HepG2 (cell line): ENCODE data around the gene CXCL17. TPM values are rescaled to one million over a fixed set of nuclear protein-coding genes. Genes with fewer than 3 reads are reported as not detected.
"Not testable (repeated sequence)": the region's sequence is repeated elsewhere in the genome, so short reads cannot be mapped to it uniquely, and the experiment has no call there.

Source experiments
- ATAC-seq: fragments of 200-7000 bp; cut with Tn5 transposase; 3 replicates; pipeline ENCODE4 v1.9.1; 2020; ENCODE audit warnings: mild to moderate bottlenecking, moderate library complexity
- BruUV-seq: library from RNA; stranded (reverse); fragments of 400-500 nt; replicated peaks from 2 replicates; lab custom pipeline; 2021; lab: Mats Ljungman, UMichigan
- CTCF ChIA-PET: fragments of 300-600 bp; formaldehyde crosslinking; extraction: SDS; loops from one replicate; lab custom pipeline; 2021; ENCODE audit warnings: low total read pairs, inconsistent platforms, low intra/inter-chr PET ratio; lab: Yijun Ruan, JAX
- POLR2A ChIA-PET: fragments of 350-600 bp; sonication (Branson Sonifier 250); formaldehyde crosslinking; loops from one replicate; lab custom pipeline; 2020; ENCODE audit warnings: antibody characterized with exemption, inconsistent platforms; lab: Yijun Ruan, JAX
- DNase-seq: peaks from one replicate; pipeline ENCODE4 v3.0.0-alpha.2; 2015; ENCODE audit warnings: low spot score
- FAIRE-seq: peaks from 3 replicates; lab custom pipeline; 2011; peaks lifted over from hg19 to GRCh38; lab: Jason Lieb, UNC
- H2AFZ ChIP-seq: one replicate; pipeline ENCODE4 v1.6.1; 2011; ENCODE audit warnings: low read length, inconsistent platforms
- H3K27ac ChIP-seq: fragments of 300-600 bp; 3 replicates; pipeline ENCODE4 v1.8.0; 2011; ENCODE audit warnings: mixed run types, mild to moderate bottlenecking, mixed read lengths, low read length, inconsistent platforms; ENCODE audit not compliant: insufficient read depth; ENCODE audit errors: extremely low read length
- H3K27me3 ChIP-seq, 2 experiments: fragments of 200-600 bp in 1 of 2; 2 replicates in 1 of 2; 3 replicates in 1 of 2; pipeline versions ENCODE4 v1.6.0 to v1.8.0; 2011; ENCODE audit warnings: low read length in 2 of 2, mild to moderate bottlenecking in 2 of 2, moderate library complexity in 2 of 2, inconsistent platforms in 1 of 2; ENCODE audit not compliant: insufficient read depth in 2 of 2, control insufficient read depth in 1 of 2
- H3K36me3 ChIP-seq, 2 experiments: fragments of 200-600 bp in 1 of 2; replicated peaks in 1 of 2; 2 replicates in 1 of 2; 3 replicates in 1 of 2; pipeline versions ENCODE4 v1.5.1 to v1.8.0; 2011; ENCODE audit warnings: low read length in 2 of 2, inconsistent platforms in 1 of 2; ENCODE audit not compliant: insufficient read depth in 2 of 2, control insufficient read depth in 1 of 2
- H3K4me1 ChIP-seq: 2 replicates; pipeline ENCODE4 v1.5.1; 2012; ENCODE audit warnings: low read length, inconsistent platforms; ENCODE audit not compliant: insufficient read depth
- H3K4me2 ChIP-seq: 2 replicates; pipeline ENCODE4 v1.6.0; 2011; ENCODE audit warnings: low read depth, low read length, inconsistent platforms
- H3K4me3 ChIP-seq, 3 experiments: fragments of 200-600 bp in 1 of 3; sonication (generic), shearing (Covaris generic) in 1 of 3; replicated peaks in 1 of 3; 2 replicates each; pipeline ENCODE4 v1.5.1; 2011 to 2016; ENCODE audit warnings: low read length in 3 of 3, inconsistent platforms in 2 of 3, low read depth in 2 of 3, mild to moderate bottlenecking in 2 of 3, control low read depth in 1 of 3, mixed read lengths in 1 of 3; ENCODE audit not compliant: insufficient read depth in 1 of 3
- H3K79me2 ChIP-seq: one replicate; pipeline ENCODE4 v1.6.1; 2011; ENCODE audit warnings: low read length, inconsistent platforms; ENCODE audit not compliant: insufficient read depth
- H3K9ac ChIP-seq: 2 replicates; pipeline ENCODE4 v1.6.0; 2011; ENCODE audit warnings: mild to moderate bottlenecking, low read depth, low read length, inconsistent platforms; ENCODE audit not compliant: insufficient read depth
- H3K9me3 ChIP-seq: 2 replicates; pipeline ENCODE4 v1.5.1; 2012; ENCODE audit warnings: mild to moderate bottlenecking, low read length
- H4K20me1 ChIP-seq: 2 replicates; pipeline ENCODE4 v1.6.0; 2011; ENCODE audit warnings: inconsistent platforms, mild to moderate bottlenecking, low read length, moderate library complexity; ENCODE audit not compliant: insufficient read depth
- CEBPB ChIP-seq: IDR thresholded peaks from 2 replicates; pipeline ENCODE4 v1.6.1; 2011; ENCODE audit warnings: low read depth, low read length, improper control_type of control experiment, borderline replicate concordance
- CREM ChIP-seq, 2 experiments: sonication (generic) in 1 of 2; formaldehyde crosslinking in 1 of 2; IDR thresholded peaks; 2 replicates each; pipeline versions ENCODE4 v1.4.0 to v1.6.1; 2016 to 2020; ENCODE audit warnings: antibody characterized with exemption in 1 of 2, mild to moderate bottlenecking in 1 of 2, missing genetic modification reagents in 1 of 2
- FOXA3 ChIP-seq: IDR thresholded peaks from 2 replicates; pipeline ENCODE4 v1.6.1; 2016; ENCODE audit warnings: missing genetic modification reagents, missing compliant biosample characterization
- HMG20B ChIP-seq: conservative IDR thresholded peaks from 2 replicates; pipeline ENCODE4 v1.6.1; 2016; ENCODE audit warnings: missing genetic modification reagents, missing compliant biosample characterization
- KLF16 ChIP-seq, 2 experiments: sonication (generic) in 1 of 2; formaldehyde crosslinking in 1 of 2; IDR thresholded peaks; 2 replicates each; pipeline versions ENCODE4 v1.6.1 to v1.8.0; 2016 to 2023; ENCODE audit warnings: missing genetic modification reagents in 2 of 2, missing compliant biosample characterization in 1 of 2
- SMAD1 ChIP-seq: sonication (generic); formaldehyde crosslinking; IDR thresholded peaks from 2 replicates; pipeline ENCODE4 v1.4.0; 2020; ENCODE audit warnings: missing genetic modification reagents, low read depth, mild to moderate bottlenecking, borderline replicate concordance
- TCF7 ChIP-seq: sonication (generic); IDR thresholded peaks from 2 replicates; pipeline ENCODE4 v1.6.1; 2016; ENCODE audit warnings: antibody characterized with exemption, low read depth
- ZFAT ChIP-seq: sonication (generic); formaldehyde crosslinking; conservative IDR thresholded peaks from 2 replicates; pipeline ENCODE4 v1.8.1; 2023; ENCODE audit warnings: missing genetic modification reagents, inconsistent platforms
- ZFX ChIP-seq: sonication (generic); formaldehyde crosslinking; IDR thresholded peaks from 2 replicates; pipeline ENCODE4 v1.4.0; 2020; ENCODE audit warnings: mild to moderate bottlenecking, low read depth, missing genetic modification reagents, moderate library complexity
- ZNF12 ChIP-seq: sonication (generic); formaldehyde crosslinking; IDR thresholded peaks from 2 replicates; pipeline ENCODE4 v1.5.0; 2020; ENCODE audit warnings: missing genetic modification reagents
- ZNF235 ChIP-seq: sonication (generic); formaldehyde crosslinking; IDR thresholded peaks from 2 replicates; pipeline ENCODE4 v1.8.1; 2023; ENCODE audit warnings: mild to moderate bottlenecking, missing genetic modification reagents, borderline replicate concordance
- ZNF326 ChIP-seq: sonication (generic); formaldehyde crosslinking; IDR thresholded peaks from 2 replicates; pipeline ENCODE4 v1.4.0; 2020; ENCODE audit warnings: missing genetic modification reagents, borderline replicate concordance
- ZNF644 ChIP-seq: IDR thresholded peaks from 2 replicates; pipeline ENCODE4 v1.6.1; 2016; ENCODE audit warnings: low read depth
- ZNF773 ChIP-seq: sonication (generic); formaldehyde crosslinking; IDR thresholded peaks from 2 replicates; pipeline ENCODE4 v1.4.0; 2020; ENCODE audit warnings: missing genetic modification reagents, borderline replicate concordance
- ZNF775 ChIP-seq: sonication (generic); formaldehyde crosslinking; IDR thresholded peaks from 2 replicates; pipeline ENCODE4 v1.4.0; 2020; ENCODE audit warnings: missing genetic modification reagents, mild to moderate bottlenecking, moderate library complexity, borderline replicate concordance
- WGBS: methylation state at CpG from one replicate; pipeline ENCODE4 v1.1.6; 2017; ENCODE audit warnings: low lambda C conversion rate; 5-methylcytosine and 5-hydroxymethylcytosine counted together
- in situ Hi-C: cut with HindIII; loops from 2 replicates; pipeline ENCODE4 v1.10.0; 2017; ENCODE audit warnings: low pct_unique_long_range_greater_than_20kb; ENCODE audit not compliant: extremely low pct_ligation_motif_present
- intact Hi-C: fragments of 100-400 bp; cut with micrococcal nuclease; formaldehyde crosslinking; loops from one replicate; pipeline ENCODE4 v1.10.0; 2022; ENCODE audit not compliant: unreplicated experiment
- polyA plus RNA-seq, 8 experiments: library from polyadenylated mRNA; depleted of rRNA in 3 of 8; stranded (reverse) in 7 of 8; unstranded in 1 of 8; fragments of >200 nt; fragmentation: Illumina TruSeq in 4 of 8; extraction: Trizol in 4 of 8; gene quantifications; 2 replicates each; pipeline versions ENCODE4 v1.2.1 to v1.2.3, GENCODE V29; 2011 to 2016; ENCODE audit warnings: low read depth in 4 of 8, missing spikeins in 1 of 8, mixed read lengths in 1 of 8; ENCODE audit not compliant: insufficient read depth in 1 of 8
- total RNA-seq, 5 experiments: library from RNA; depleted of rRNA; stranded (reverse); fragments of >200 nt; fragmentation: Illumina TruSeq; extraction: Trizol; gene quantifications; 2 replicates each; pipeline ENCODE4 v1.2.3, GENCODE V29; 2016; ENCODE audit warnings: low read depth in 1 of 5
- TF ChIP-seq, protein P1 (sequence below): sonication (generic); formaldehyde crosslinking; IDR thresholded peaks from 2 replicates; pipeline ENCODE4 v1.4.0; 2020; ENCODE audit warnings: mild to moderate bottlenecking, missing genetic modification reagents

Gene CXCL17
- total and polyA plus RNA-seq, 2 of the 13 experiments (the other 11 are each of a cell fraction or from before 2014, with no cell fraction given): 0.12 TPM; not detected in 1

DNA sequence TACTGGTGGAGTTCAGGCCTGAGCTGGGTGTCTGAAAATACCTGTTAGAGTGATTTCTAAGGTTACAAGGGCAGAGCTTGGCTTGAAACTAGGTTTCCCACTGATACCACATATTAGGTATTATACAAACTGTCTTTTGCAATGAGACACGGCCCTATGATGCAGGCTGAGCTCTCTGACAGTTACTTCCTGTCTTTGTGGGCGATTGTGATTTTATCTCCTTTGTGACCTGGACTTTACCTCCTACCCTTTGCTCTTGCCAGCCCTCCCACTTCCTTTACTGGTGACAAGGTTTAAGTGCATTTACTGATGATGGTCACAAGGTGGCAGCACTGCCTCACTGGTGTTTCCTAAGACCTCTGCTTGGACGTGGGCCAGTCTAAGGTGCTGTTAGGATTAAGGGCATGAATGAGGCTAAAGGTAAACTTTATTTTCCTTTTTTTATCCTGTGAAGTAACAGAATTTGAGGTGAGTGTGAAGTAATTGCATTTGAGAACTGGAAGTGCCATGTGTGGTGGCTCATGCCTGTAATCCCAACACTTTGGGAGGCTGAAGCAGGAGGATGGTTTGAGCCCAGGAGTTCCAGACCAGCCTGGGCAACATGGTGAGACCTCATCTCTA lies 7.7 kb upstream of the CXCL17 start (continued):
- TF ChIP-seq, protein P1, sequence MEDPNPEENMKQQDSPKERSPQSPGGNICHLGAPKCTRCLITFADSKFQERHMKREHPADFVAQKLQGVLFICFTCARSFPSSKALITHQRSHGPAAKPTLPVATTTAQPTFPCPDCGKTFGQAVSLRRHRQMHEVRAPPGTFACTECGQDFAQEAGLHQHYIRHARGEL (CRISPR knock-in tag): no peak
- TF ChIP-seq ZNF644 (CRISPR knock-in tag): 0 out of 2 replicates have a peak, but pooled peaks have one; percentile 17
- peak; percentile 74; the same call in 1 of the 2 replicates for TF ChIP-seq CEBPB
- TF ChIP-seq KLF16 (CRISPR knock-in tag; IDR thresholded peaks at IDR 0.05): peak in 1 of 2 experiments; percentile 72; a peak in 1 of 4 replicates
- TF ChIP-seq TCF7: peak; percentile 59
- TF ChIP-seq SMAD1 (CRISPR knock-in tag): no peak
- no peak for TF ChIP-seq ZFAT (CRISPR knock-in tag)
- TF ChIP-seq ZNF773: no peak
- TF ChIP-seq ZFX: peak; percentile 50; the same call in 1 of the 2 replicates
- peak; percentile 78 for TF ChIP-seq CREM (IDR thresholded peaks at IDR 0.05)
- no peak for TF ChIP-seq CREM (CRISPR knock-in tag; IDR thresholded peaks at IDR 0.05)
- TF ChIP-seq HMG20B (CRISPR knock-in tag): peak; percentile 86
- TF ChIP-seq ZNF235 (CRISPR knock-in tag): no peak
- TF ChIP-seq ZNF775 (CRISPR knock-in tag): no peak
- TF ChIP-seq ZNF326 (CRISPR knock-in tag): no peak

DNA sequence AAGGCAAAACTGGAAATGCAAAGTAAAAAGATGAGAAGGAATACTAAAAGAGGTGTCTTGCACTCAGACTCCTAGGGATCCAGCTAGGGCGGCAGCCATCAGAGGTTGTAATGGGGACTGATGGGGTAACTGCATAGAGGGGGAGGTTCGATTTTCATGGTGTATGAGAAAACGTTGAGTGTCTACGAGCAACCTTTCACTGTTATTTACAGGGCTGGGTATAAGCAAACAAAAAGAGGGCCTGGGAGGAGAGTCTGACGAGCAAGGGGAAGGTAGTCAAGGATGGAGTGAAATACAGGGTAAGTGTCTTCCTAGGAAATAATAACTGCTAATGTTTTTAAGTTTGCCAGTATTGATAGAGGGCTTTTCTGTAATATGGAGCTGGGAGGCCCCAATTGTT lies 5.6 kb upstream of the CXCL17 start:
- in situ Hi-C loops, H3K9me3 ChIP-seq, H3K9ac ChIP-seq, BruUV-seq, H3K4me2 ChIP-seq, H3K4me3 ChIP-seq, H3K27me3 ChIP-seq, CTCF ChIA-PET, H3K79me2 ChIP-seq, intact Hi-C loops, H3K27ac ChIP-seq, H4K20me1 ChIP-seq, FAIRE-seq, H3K36me3 ChIP-seq, DNase-seq, ATAC-seq, H2AFZ ChIP-seq: not testable (repeated sequence)
- POLR2A ChIA-PET: interaction anchor here (1.5 kb wide), 1 partner anchor 80 kb away, joined by 4 read pairs; the partner anchor contains the start of gene CEACAM1
- 33% methylated on average over 5 of the region's 5 CpGs for WGBS
- H3K4me1 ChIP-seq: peaks cover 94% of the 10 kb centered on the region
- TF ChIP-seq FOXA3 (CRISPR knock-in tag): peak; percentile 36; the same call in 1 of the 2 replicates
- peak; percentile 91 for TF ChIP-seq ZNF12 (CRISPR knock-in tag)
